HL-60 (cell line): Measurements from ENCODE around the gene PPP1R3D.

Experiments
- DNase-seq, 2 experiments: peaks; one replicate each; pipeline ENCODE4 v3.0.0-alpha.2; 2010 to 2020; ENCODE audit warnings: low read depth in 1 of 2, low spot score in 1 of 2
- H3K27ac ChIP-seq: fragments of 250-450 bp; sonication (Bioruptor Pico); replicated peaks from 2 replicates; pipeline ENCODE4 v1.5.1; 2020; ENCODE audit warnings: mild to moderate bottlenecking, moderate library complexity
- H3K27me3 ChIP-seq: fragments of 250-450 bp; sonication (Bioruptor Pico); 2 replicates; pipeline ENCODE4 v1.5.1; 2021; ENCODE audit warnings: mild to moderate bottlenecking, moderate library complexity; ENCODE audit not compliant: insufficient read depth, poor library complexity, severe bottlenecking
- H3K4me3 ChIP-seq: replicated peaks from 2 replicates; pipeline ENCODE4 v1.5.1; 2011; ENCODE audit warnings: mild to moderate bottlenecking, control low read depth, low read length; ENCODE audit not compliant: insufficient read depth
- CTCF ChIP-seq: IDR thresholded peaks from one replicate; pipeline ENCODE4 v1.5.1; 2011; ENCODE audit warnings: low read length, control low read depth, inconsistent platforms; ENCODE audit not compliant: insufficient read depth
- GABPA ChIP-seq: IDR thresholded peaks from 2 replicates; pipeline ENCODE4 v1.6.1; 2012; ENCODE audit warnings: low read depth
- POLR2AphosphoS5 ChIP-seq: IDR thresholded peaks from 2 replicates; pipeline ENCODE4 v1.6.1; 2012; ENCODE audit warnings: low read depth
- SPI1 ChIP-seq: IDR thresholded peaks from 2 replicates; pipeline ENCODE4 v1.6.1; 2012; ENCODE audit warnings: low read depth, mild to moderate bottlenecking, borderline replicate concordance
- long read RNA-seq: library from polyadenylated mRNA; unstranded; transcript quantifications from one replicate; pipeline ENCODE4 v2.0.0, GENCODE V29; 2020
- TF ChIP-seq, protein P1 (sequence below): IDR thresholded peaks from 2 replicates; pipeline ENCODE4 v1.6.1; 2012; ENCODE audit warnings: low read depth; ENCODE audit not compliant: insufficient replicate concordance

Gene PPP1R3D, protein sequence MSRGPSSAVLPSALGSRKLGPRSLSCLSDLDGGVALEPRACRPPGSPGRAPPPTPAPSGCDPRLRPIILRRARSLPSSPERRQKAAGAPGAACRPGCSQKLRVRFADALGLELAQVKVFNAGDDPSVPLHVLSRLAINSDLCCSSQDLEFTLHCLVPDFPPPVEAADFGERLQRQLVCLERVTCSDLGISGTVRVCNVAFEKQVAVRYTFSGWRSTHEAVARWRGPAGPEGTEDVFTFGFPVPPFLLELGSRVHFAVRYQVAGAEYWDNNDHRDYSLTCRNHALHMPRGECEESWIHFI
- long read RNA-seq, partial matches to known transcripts = 0 of 3 reads
- long read RNA-seq, other reads (novel, unspliced or antisense) = 0 of 3 reads

- Histone ChIP-seq H3K27me3 (no peaks in the 10 kb centered on the region), H3K4me3 (peak within 1 kb of the TSS; percentile 88), H3K27ac (peak within 1 kb of the TSS; percentile 95)
- peak; percentile 97 for DNase-seq
- TF ChIP-seq POLR2AphosphoS5 (peak; percentile 75), CTCF (no peak), GABPA (no peak), SPI1 (peak; percentile 65; the same call in 1 of the 2 replicates)
- TF ChIP-seq, protein P1, sequence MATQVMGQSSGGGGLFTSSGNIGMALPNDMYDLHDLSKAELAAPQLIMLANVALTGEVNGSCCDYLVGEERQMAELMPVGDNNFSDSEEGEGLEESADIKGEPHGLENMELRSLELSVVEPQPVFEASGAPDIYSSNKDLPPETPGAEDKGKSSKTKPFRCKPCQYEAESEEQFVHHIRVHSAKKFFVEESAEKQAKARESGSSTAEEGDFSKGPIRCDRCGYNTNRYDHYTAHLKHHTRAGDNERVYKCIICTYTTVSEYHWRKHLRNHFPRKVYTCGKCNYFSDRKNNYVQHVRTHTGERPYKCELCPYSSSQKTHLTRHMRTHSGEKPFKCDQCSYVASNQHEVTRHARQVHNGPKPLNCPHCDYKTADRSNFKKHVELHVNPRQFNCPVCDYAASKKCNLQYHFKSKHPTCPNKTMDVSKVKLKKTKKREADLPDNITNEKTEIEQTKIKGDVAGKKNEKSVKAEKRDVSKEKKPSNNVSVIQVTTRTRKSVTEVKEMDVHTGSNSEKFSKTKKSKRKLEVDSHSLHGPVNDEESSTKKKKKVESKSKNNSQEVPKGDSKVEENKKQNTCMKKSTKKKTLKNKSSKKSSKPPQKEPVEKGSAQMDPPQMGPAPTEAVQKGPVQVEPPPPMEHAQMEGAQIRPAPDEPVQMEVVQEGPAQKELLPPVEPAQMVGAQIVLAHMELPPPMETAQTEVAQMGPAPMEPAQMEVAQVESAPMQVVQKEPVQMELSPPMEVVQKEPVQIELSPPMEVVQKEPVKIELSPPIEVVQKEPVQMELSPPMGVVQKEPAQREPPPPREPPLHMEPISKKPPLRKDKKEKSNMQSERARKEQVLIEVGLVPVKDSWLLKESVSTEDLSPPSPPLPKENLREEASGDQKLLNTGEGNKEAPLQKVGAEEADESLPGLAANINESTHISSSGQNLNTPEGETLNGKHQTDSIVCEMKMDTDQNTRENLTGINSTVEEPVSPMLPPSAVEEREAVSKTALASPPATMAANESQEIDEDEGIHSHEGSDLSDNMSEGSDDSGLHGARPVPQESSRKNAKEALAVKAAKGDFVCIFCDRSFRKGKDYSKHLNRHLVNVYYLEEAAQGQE = no peak
These were observed at the start of gene PPP1R3D, which contains the start of gene FAM217B for GRCh38 chr20:59940129-59940955. Gene PPP1R3D (minus strand): TSS chr20:59940305. CDS start chr20:59939931, 374 bp downstream. Gene FAM217B (plus strand): TSS chr20:59940389. CDS start chr20:59943944, 3,555 bp downstream.

GRCh38 chr20:59988141-59988540, 48.0 kb upstream of the PPP1R3D start:
- TF ChIP-seq, protein P1 = no peak
- TF ChIP-seq CTCF = no peak
- TF ChIP-seq SPI1 = no peak
- no peak for TF ChIP-seq GABPA
- no peak for TF ChIP-seq POLR2AphosphoS5
- Histone ChIP-seq H3K27ac (no peak overlapping the region), H3K4me3 (no peak overlapping the region), H3K27me3 (no peaks in the 10 kb centered on the region)
- no peak for DNase-seq

DNA sequence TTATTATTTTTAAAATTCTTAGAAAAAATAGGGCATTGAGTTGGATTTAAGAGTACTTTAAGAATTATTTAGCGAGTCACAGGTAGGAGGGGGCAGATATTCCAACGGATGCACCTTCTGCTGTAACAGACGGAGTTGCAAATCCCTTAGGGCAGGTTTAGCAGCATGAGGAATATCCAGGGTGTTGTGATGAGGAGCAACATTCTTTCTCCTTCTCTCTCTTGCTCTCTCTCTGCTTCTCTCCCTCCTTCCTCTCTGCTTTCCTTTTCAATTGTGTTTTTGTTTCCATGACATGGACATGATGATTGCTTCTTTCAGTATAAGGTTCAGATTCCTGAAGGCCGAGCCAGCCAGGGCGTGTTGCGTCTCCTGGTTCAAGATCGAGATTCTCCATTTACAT, 47.0 kb upstream of the PPP1R3D start:
- Histone ChIP-seq H3K4me3 (no peak overlapping the region), H3K27ac (no peak overlapping the region), H3K27me3 (no peaks in the 10 kb centered on the region)
- TF ChIP-seq GABPA (no peak), SPI1 (no peak), CTCF (no peak), POLR2AphosphoS5 (no peak)
- TF ChIP-seq, protein P1 = no peak
- DNase-seq = no peak
